ENCODE results near the gene MYH11.

DNA sequence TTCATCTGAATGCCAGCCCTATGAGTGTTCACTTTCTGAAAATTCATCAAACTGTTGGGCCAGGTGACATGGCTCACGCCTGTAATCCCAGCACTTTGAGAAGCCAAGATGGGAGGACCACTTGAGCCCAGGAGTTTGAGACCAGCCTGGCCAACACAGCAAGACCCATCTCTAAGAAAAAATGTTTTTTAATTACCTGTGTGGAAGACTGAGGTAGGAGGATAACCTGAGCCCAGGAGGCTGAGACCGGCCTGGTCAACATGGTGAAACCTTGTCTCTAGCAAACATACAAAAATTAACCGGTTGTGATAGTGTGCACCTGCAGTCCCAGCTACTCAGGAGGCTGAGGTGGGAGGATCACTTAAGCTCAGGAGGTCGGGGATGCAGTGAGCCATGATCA lies 10.3 kb downstream of the MYH11 start:
- TF ChIP-seq CTCF (IDR thresholded peaks at IDR 0.05) (no peak), POLR2A (IDR thresholded peaks at IDR 0.05) (no peak)

All from thyroid gland (tissue), 4 donors.